ENCODE data around the gene ZSWIM4.
A peak's percentile ranks its signal among the peaks of the same experiment; 100 is the strongest.
"Not testable (repeated sequence)": the region's sequence is repeated elsewhere in the genome, so short reads cannot be mapped to it uniquely, and the experiment has no call there.

Gene ZSWIM4

DNA sequence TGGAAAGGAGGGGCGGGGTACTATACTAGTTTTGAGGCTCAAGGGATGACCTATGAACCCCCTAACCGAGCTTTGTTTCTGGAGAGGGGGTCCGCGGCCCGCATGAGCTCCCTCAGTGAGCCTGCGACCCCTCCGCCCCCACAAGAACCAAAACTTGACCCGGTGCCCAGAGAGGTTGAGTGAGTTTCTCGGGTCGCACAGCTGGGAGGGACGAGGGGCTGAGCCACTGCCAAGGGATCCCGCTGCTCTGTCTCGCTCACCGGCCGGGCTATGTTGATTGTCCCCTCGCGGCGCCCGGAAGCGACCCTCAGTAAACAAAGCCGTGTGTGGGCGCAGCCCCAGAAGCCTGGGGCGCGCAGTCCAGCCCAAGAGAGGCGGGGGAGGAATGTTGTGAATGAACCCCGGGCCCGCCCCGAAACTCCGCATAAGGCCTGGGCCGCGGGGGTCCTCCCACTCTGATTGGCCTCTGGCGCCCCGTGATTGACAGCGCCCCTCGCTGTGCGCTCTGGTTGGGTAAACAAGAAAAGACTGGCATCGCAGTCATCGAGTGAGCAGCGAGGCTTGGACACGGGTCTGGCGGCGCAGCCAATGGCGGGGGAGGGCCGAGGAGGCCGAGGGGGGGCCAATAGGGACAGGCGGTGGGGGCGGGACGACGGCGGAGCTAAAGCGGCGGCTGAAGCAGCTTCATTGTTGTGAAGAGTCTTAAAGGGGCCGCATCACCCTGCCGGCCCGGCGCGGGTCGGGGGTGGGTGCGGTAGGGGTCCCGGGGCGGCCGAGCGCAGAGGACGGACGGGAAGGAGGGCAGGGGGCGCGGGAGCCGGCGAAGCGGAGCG is at the start of gene ZSWIM4:
Gene ZSWIM4 (plus strand): TSS at position 687 of the 833 bp plus-strand sequence. CDS start 206 bp downstream, outside the sequence.
- DNase-seq (ENCODE audit: low read depth in 3 of 3, low spot score in 1 of 3) = peak; percentile 75 to 86 (median 82)

DNA sequence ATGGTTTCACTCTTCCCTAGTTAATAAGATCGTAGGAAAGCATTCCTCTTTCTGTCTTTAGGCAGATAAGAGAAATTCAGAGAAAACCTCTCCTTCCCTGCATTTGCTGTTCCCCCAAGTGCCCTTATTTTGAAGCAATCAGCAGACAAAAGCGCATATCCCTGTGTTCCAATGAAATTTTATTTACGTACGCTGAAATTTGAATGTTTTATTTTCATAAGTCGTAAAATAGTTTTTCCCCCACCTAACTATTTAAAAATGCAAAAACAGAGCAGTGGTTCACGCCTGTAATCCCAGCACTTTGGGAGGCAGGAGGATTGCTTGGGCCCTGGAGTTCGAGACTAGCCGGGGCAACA is 48.2 kb upstream of the ZSWIM4 start:
- no peak for DNase-seq (ENCODE audit: low read depth in 3 of 3, low spot score in 1 of 3)

DNA sequence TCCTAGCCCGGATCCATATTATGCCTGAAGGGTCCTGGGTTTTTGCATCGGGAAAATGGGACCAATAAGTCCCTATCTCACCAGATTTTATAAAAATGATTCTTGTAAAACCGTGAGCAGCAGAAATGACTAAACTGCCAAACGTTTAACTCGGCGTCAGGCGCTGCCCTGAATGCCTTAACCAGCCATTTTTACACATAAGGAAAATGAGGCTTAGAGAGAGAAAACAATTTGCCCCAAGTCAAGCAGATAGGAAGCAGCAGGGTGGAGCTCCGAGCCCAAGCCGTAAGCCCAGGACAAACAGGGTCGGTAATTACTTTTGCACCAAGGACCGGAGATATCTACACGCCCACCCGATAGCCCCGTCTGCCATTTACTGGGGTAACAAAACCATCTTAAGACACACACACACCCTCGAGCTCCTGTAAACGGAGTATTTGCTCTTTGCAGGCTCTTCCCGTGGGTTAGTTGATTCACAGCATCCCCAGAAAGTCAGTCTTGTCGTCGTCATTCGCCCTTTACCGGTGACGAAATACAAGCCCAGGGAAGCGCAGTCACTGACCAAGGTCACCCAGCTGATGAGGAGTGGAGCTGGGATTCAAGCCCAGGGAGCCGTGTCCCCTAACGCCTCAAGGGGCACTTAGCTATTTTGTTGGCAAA is 46.9 kb upstream of the ZSWIM4 start:
- no peak for DNase-seq (ENCODE audit: low read depth in 3 of 3, low spot score in 1 of 3)

DNA sequence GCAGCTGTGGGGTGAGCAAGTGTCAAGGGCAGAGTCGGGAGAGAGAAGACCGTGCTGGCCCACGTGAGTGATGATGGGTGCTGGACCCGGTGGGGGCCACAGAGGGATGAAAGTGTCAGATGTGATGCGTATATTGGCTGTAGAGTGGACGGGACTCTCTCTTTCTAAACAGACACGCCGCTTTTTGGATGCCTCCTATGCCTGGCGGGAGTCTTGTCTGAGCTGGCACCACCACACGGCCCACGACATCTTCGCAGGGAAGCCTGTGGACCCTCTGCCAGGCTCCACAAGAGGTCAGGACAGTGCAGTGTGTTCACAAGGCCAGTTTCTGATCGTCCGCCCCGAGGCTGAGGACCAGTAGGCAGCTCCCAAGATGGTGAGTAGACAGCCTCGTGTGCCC is 43.8 kb upstream of the ZSWIM4 start:
- DNase-seq (ENCODE audit: low read depth in 3 of 3, low spot score in 1 of 3) = no peak

DNA sequence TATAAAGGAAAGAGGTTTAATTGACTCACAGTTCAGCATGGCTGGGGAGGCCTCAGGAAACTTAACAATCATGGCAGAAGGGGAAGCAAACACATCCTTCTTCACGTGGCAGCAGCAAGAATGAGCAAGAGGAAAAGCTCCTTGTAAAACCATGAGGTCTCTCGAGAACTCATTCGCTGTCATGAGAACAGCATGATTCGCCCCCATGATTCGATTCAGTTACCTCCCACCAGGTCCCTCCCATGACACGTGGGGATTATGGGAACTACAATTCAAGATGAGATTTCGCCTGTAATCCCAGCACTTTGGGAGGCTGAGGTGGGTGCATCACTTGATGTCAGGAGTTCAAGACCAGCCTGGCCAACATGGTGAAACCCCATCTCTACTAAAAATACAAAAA is 41.6 kb upstream of the ZSWIM4 start:
- not testable (repeated sequence) for DNase-seq (ENCODE audit: low read depth in 3 of 3, low spot score in 1 of 3)

DNA sequence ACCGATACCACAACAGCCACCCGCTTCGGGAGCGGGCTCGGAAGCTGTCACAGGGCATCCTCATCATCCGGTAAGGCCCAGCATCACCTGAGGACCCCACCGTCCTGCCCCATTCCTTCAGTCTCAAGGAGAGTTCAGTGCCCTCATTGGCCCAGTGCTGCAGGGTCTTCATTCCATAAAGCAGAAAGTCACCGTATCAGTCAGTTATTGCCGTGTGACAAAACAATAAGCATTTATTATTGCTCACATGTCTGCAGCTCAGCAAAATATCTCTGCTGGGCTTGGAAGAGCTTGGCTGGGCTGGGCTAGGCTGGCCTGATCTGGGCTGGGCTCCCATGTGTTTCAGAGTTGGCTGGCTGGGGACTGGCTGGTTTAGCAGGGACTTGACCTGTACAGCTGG is 39.0 kb upstream of the ZSWIM4 start:
- no peak for DNase-seq (ENCODE audit: low read depth in 3 of 3, low spot score in 1 of 3)

DNA sequence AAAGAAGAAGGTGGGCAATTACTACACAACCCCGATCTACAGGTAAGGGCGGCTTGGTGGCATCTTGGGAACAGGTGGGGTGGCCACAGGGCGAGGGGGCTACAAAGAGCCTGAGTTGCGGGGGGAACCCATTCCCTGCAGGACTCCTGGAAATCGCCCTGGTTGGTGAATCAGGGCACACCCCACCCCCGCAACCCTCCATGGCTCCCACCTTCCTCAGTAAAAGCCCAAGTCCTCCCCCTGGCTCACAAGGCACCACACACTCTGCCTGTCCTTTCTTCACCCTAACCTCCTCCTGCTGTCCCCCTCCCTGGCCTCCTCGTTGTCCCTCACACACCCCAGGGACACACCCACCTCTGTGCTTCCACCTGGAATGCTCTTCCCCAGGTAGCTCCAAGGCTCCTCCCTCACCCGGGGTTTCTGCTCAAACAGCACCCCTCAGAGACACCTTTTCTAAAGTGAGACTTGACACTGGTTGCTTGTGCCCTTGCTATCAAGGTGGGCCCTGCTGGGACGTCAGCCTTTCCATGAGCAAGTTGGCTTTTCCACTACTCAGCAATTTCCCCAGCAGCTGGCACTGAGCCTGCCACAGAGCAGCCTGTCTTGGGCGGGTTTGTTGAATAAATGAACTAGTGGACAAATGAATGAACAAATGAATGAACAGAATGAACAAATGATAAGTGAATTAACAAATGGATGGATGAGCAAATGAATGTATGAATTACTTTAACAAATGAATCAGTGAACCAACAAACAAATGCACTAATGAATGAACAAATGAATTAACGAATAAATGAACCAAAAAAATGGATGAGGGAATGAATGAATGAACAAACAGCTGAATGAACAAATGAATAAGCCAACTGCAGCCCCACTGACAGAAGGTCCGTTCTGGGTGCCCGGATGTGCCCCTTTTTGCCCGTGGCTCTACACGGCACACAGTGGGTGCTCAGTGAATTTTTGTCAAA is 37.2 kb upstream of the ZSWIM4 start:
- no peak for DNase-seq (ENCODE audit: low read depth in 3 of 3, low spot score in 1 of 3)

DNA sequence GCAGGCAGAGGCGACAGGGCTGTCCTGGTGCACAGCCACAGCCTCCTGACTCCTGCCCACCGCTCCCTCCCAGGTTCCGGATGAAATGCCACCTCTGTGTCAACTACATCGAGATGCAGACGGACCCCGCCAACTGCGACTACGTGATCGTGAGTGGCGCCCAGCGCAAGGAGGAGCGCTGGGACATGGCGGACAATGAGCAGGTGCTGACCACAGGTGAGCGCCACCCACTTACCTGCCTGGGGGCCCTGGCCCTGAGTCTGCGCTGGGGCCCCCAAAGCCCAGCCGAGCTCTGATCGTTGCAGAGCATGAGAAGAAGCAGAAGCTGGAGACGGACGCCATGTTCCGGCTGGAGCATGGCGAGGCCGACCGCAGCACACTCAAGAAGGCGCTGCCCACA is 36.4 kb upstream of the ZSWIM4 start:
- DNase-seq (ENCODE audit: low read depth in 3 of 3, low spot score in 1 of 3) = no peak

DNA sequence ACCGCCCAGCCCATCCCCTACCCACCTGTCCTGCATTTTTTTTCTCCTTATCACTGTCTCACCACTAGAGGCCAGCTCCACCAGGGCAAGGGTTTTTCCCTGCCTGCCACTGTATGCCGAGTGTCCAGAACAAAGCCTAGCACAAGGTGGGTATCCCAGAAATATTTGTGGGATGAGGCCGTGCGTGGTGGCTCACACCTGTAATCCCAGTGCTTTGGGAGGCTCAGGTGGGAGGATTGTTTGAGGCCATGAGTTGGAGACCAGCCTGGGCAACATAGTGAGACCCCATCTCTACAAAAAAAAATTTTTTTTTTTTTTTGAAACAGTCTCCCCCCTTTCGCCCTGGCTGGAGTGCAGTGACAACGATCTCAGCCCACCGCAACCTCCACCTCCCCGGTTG is 33.8 kb upstream of the ZSWIM4 start:
- DNase-seq (ENCODE audit: low read depth in 3 of 3, low spot score in 1 of 3) = no peak

DNA sequence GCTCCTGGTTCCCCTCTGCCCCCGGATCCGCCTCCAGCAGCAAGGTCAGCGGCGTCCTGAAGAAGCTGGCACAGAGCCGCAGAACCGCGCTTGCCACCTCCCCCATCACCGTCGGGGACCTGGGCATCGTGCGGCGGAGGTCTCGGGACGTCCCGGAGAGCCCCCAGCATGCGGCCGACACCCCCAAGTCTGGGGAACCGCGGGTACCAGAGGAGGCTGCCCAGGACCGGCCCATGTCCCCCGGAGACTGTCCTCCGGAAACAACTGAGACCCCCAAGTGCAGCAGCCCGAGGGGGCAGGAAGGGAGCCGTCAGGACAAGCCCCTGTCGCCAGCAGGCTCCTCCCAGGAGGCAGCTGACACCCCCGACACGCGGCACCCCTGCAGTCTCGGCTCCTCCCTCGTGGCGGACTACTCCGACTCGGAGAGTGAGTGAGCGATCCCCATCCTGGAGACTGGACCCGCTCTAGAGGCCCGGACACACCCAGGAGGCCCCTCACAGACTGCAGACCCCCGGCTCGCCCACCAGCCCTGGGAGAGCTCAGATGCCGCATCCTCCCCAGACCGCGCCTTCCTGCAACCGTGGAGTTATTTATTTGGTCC is 32.5 kb upstream of the ZSWIM4 start:
- DNase-seq (ENCODE audit: low read depth in 3 of 3, low spot score in 1 of 3) = no peak

DNA sequence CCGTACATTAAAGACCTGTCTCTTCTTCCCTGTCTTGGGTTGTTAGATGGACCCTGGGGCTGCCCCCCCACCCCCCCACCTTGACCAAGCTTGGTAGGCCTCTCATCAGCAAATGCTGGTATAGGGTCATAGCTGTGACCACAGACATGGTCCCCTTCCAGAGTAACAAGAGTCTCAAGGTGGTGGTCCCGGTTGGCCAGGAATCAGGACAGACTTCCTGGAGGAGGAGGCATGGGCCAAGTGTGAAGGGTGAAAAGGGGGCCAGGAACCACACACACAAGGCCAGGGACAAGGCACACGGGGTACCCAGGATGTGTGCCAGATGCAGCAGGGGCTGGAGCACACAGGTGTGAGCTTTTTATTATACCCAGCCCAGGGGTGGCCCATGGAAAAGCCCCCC is 32.0 kb upstream of the ZSWIM4 start:
- no peak for DNase-seq (ENCODE audit: low read depth in 3 of 3, low spot score in 1 of 3)

DNA sequence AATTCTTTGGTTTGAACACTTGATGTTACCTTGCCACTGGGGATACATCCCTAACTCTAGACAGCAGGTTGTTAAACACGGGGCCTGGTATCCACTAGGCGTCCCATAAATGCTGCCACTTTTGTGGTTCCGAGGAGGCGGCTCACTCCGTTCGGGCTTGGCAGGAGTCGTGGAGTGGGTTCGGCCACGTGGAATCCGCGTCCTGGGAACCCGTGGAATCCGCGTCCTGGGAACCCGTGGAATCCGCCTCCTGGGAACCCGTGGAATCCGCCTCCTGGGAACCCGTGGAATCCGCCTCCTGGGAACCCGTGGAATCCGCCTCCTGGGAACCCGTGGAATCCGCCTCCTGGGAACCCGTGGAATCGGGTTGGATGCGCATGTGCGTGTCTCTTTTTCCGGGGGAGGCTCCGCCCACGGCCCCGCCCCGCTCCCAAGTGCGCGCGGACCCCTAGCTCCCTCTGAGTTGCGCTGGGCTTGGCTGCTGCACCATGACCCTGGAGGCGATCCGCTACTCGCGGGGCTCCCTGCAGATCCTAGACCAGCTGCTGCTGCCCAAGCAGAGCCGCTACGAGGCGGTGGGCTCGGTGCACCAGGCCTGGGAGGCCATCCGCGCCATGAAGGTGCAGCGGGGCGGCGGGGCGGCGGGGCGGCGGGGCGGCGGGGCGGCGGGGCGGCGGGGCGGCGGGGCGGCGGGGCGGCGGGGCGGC is 31.0 kb upstream of the ZSWIM4 start, which contains the start of gene MRI1:
Gene MRI1 (plus strand): TSS at position 422 of the 707 bp plus-strand sequence. CDS start 67 bp downstream, at position 489.
- peak in 2 of 3 donors; percentile 38 to 61 for DNase-seq (ENCODE audit: low read depth in 3 of 3, low spot score in 1 of 3)

DNA sequence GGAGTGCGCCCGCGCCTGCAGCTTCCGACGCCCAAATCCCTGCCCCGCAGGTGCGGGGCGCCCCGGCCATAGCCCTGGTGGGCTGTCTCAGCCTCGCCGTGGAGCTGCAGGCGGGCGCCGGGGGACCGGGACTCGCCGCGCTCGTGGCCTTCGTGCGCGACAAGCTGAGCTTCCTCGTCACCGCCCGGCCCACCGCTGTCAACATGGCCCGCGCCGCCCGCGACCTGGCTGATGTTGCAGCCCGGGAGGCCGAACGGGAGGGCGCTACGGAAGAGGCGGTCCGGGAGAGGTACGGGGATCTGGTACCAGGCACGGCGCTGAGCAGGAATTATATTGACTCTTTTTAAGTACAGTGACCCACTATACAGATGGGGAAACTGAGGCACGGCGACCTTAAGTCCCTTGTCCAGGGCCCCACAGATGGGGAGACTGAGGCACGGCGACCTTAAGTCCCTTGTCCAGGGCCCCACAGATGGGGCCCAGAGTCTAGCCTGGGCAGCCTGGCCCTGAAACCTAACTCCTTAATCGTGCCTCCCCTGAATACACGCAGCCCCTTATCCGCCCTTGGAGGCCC is 30.3 kb upstream of the ZSWIM4 start:
- peak in 1 of 3 donors; percentile 22 for DNase-seq (ENCODE audit: low read depth in 3 of 3, low spot score in 1 of 3)

DNA sequence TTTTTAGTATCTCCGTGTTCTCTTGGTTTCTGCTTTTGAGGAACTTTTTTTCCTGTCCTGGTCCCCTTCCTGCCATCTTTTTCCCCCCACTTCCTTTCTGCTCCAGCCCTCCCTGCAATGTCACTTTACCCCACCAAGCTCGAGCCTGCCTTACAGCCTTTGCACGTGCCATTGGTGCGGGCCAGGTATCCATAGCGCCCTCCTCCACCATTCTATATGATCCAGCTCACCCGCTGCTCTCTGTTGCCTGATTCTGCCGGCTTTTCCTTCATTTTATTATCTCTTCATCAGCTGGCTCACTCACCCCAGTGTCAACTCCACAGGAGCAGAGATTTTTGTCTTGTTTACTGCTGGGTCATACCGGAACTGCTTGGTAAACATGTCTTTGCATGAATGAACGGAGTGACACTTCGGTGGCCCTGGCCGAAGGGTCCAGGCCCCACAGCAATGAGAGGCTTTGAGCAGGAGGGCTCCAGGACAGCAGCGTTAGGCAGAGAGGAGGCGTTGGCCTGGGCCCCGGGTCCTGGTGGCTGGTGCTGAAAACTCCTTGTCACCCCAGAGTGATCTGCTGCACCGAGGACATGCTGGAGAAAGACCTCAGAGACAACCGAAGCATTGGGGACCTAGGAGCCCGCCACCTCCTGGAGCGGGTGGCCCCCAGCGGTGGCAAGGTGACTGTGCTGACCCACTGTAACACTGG is 29.7 kb upstream of the ZSWIM4 start:
- no peak for DNase-seq (ENCODE audit: low read depth in 3 of 3, low spot score in 1 of 3)

DNA sequence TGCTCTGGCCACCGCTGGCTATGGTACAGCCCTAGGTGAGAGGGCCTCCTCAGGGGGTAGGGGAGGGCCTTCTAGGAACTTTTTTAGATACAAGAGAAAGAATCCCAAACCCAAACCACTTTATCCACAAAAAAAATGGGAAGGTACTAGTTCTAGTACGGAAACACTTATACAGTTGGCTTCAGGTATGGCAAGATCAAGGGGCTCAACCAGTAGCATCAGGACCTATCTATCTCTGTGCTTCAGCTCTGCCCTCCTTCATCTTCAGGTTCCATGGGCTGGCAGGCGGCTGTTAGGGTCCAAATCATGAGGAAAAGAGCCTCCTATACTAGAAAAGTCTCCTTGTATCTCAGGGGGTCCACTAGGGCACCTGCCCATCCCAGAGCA is 29.2 kb upstream of the ZSWIM4 start:
- DNase-seq (ENCODE audit: low read depth in 3 of 3, low spot score in 1 of 3) = no peak

DNA sequence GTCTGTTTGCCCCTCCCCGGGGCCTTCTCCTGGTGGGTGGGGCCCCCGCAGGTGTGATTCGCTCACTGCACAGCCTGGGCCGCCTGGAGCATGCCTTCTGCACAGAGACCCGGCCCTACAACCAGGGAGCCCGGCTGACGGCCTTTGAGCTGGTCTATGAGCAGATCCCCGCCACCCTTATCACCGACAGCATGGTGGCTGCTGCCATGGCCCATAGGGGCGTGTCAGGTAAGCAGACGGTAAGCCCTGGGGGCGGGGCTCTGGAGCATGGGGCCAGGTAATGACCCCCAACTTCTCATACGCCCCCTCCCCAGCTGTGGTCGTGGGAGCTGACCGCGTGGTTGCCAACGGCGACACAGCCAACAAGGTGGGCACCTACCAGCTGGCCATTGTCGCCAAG is 26.7 kb upstream of the ZSWIM4 start:
- DNase-seq (ENCODE audit: low read depth in 3 of 3, low spot score in 1 of 3) = no peak

DNA sequence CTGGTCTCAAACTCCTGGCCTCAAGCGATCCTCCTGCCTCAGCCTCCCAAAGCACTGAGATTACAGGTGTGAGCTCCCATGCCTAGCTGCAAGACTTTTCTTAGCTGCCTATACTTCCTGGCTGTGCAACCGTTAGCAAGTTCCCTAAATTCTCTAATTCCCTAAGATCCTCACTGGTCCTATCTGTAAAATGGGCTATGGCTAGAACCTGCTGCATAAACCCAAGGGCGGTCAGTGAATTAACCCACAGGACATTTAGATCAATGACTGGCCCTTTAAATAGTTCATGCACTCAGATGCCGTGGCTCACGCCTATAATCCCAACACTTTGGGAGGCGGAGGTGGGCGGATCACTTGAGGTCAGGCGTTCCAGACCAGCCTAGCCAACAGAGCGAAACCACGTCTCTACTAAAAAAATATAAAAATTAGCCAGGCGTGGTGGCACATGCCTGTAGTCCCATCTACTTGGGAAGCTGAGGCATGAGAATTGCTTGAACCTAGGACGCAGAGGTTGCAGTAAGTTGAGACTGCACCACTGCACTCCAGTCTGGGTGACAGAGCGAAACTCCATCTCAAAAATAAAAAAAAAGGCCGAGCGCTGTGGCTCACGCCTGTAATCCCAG is 25.1 kb upstream of the ZSWIM4 start:
- no peak for DNase-seq (ENCODE audit: low read depth in 3 of 3, low spot score in 1 of 3)

DNA sequence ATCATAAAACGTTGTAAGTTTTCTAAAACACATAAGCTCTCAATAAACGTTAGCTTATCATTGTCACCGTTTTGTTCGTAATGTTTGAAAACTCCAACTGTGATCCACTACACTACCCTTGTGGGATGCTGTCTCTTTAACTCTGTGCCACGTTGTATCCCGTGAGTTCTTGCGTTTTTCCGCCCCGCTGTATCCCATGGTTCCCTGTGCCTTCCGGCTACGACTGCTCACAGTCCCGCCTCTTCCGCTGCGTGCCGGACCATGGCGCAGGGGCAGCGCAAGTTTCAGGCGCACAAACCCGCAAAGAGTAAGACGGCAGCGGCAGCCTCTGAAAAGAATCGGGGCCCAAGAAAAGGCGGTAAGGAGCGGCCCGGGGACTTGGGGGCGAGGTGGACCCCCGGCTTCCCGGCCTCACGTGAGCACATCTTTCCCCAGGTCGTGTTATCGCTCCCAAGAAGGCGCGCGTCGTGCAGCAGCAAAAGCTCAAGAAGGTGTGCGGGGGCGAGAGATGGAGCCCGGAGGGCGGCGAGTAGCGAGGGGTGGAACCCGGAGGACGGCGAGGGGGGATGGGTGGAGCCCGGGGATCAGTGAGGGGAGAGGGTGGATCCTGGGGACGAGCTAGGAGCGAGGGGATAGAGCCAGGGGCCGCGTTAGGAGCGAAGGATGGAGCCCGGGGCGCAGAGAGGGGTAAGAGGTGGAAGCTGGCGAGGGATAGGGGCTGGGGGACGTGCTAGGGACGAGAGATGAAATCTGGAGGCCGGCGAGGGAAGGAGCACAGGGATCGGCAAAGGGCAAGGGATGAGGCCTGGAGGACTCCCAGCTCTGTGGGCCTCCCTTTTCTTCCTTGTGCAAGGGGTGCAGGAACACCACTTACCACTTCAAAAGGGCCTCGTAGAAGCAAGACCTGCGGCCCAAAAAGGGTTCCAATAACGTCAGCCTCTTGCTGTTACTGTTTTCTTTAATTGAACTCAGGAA is 20.7 kb upstream of the ZSWIM4 start, which contains the start of gene C19orf53:
Gene C19orf53 (plus strand): TSS at position 240 of the 975 bp plus-strand sequence. CDS start 22 bp downstream, at position 262.
- peak; percentile 54 to 76 (median 60) for DNase-seq (ENCODE audit: low read depth in 3 of 3, low spot score in 1 of 3)

Measured in stimulated activated CD4-positive, alpha-beta T cell treated with anti-CD3 and anti-CD28 coated beads, TNF-alpha, amount 100 ng/mL, for 1 hour (primary cell).